GM12865 (cell line): Measurements from ENCODE around the gene NNMT.

ENCODE experiments used
- DNase-seq: peaks from one replicate; pipeline ENCODE4 v3.0.0; 2010; ENCODE audit warnings: low read depth
- H3K4me3 ChIP-seq: 2 replicates; pipeline ENCODE4 v1.5.1; 2011; ENCODE audit warnings: mild to moderate bottlenecking, low read depth, low read length, control low read depth
- TF ChIP-seq, protein P1 (sequence below): IDR thresholded peaks from 2 replicates; pipeline ENCODE4 v1.5.1; 2011; ENCODE audit warnings: low read length, control low read depth, low read depth, inconsistent platforms; ENCODE audit not compliant: insufficient read depth; ENCODE audit errors: missing control alignments

Gene NNMT

DNA sequence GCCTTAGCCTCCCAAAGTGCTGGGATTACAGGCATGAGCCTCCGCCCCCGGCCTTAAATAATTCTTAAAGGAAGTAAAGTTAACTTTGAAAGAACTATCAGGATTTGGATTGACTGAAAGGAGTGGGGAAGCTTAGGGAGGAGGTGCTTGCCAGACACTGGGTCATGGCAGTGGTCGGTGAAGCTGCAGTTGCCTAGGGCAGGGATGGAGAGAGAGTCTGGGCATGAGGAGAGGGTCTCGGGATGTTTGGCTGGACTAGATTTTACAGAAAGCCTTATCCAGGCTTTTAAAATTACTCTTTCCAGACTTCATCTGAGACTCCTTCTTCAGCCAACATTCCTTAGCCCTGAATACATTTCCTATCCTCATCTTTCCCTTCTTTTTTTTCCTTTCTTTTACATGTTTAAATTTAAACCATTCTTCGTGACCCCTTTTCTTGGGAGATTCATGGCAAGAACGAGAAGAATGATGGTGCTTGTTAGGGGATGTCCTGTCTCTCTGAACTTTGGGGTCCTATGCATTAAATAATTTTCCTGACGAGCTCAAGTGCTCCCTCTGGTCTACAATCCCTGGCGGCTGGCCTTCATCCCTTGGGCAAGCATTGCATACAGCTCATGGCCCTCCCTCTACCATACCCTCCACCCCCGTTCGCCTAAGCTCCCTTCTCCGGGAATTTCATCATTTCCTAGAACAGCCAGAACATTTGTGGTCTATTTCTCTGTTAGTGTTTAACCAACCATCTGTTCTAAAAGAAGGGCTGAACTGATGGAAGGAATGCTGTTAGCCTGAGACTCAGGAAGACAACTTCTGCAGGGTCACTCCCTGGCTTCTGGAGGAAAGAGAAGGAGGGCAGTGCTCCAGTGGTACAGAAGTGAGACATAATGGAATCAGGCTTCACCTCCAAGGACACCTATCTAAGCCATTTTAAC is at the start of gene NNMT:
NNMT (plus strand) TSS at position 724 of the 929 bp plus-strand sequence; CDS start at position 882, 158 bp downstream.
- no peak for DNase-seq
- TF ChIP-seq, protein P1, sequence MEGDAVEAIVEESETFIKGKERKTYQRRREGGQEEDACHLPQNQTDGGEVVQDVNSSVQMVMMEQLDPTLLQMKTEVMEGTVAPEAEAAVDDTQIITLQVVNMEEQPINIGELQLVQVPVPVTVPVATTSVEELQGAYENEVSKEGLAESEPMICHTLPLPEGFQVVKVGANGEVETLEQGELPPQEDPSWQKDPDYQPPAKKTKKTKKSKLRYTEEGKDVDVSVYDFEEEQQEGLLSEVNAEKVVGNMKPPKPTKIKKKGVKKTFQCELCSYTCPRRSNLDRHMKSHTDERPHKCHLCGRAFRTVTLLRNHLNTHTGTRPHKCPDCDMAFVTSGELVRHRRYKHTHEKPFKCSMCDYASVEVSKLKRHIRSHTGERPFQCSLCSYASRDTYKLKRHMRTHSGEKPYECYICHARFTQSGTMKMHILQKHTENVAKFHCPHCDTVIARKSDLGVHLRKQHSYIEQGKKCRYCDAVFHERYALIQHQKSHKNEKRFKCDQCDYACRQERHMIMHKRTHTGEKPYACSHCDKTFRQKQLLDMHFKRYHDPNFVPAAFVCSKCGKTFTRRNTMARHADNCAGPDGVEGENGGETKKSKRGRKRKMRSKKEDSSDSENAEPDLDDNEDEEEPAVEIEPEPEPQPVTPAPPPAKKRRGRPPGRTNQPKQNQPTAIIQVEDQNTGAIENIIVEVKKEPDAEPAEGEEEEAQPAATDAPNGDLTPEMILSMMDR, result no peak
- no peak within 1 kb of the TSS for H3K4me3 ChIP-seq

DNA sequence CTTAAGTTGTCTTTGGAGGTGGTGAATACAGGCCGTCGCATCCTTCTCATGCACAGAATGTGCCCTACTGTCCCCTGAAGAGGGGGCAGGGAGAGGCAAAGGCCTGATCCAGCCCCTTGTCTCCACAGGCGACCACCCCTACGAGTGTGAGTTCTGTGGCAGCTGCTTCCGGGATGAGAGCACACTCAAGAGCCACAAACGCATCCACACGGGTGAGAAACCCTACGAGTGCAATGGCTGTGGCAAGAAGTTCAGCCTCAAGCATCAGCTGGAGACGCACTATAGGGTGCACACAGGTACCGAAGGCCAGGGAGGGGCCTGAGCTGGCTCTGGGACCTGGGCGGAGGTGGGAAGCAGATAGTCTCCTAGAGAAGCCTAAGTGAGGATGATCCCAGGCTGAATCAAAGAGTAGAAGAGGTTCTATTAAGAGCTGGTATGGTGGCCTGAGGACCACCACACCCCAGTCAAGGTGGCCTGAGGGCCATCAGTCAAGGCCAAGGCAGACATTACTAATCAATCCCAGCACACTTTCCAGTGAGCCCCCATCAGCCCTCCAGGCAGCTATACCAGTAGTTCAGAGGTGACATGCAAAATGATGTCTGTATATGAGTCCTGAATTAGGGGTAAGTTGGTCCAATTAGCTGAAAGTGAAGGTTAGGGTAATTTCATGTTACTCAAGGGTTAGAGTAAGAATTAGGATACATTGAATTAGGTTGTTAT is 49.0 kb upstream of the NNMT start:
- TF ChIP-seq, protein P1, result no peak
- no peak overlapping the region for H3K4me3 ChIP-seq
- DNase-seq, result no peak

DNA sequence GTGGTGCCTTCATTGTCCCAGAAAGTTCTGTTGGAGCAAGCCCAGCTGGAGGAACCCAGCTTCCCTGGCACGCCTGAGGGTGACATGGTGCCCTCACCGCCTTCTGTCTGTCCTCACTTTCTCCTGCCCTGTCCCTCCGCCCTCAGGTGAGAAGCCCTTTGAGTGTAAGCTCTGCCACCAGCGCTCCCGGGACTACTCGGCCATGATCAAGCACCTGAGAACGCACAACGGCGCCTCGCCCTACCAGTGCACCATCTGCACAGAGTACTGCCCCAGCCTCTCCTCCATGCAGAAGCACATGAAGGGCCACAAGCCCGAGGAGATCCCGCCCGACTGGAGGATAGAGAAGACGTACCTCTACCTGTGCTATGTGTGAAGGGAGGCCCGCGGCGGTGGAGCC is 46.0 kb upstream of the NNMT start:
- DNase-seq, result no peak
- TF ChIP-seq, protein P1, result no peak
- no peak overlapping the region for H3K4me3 ChIP-seq

DNA sequence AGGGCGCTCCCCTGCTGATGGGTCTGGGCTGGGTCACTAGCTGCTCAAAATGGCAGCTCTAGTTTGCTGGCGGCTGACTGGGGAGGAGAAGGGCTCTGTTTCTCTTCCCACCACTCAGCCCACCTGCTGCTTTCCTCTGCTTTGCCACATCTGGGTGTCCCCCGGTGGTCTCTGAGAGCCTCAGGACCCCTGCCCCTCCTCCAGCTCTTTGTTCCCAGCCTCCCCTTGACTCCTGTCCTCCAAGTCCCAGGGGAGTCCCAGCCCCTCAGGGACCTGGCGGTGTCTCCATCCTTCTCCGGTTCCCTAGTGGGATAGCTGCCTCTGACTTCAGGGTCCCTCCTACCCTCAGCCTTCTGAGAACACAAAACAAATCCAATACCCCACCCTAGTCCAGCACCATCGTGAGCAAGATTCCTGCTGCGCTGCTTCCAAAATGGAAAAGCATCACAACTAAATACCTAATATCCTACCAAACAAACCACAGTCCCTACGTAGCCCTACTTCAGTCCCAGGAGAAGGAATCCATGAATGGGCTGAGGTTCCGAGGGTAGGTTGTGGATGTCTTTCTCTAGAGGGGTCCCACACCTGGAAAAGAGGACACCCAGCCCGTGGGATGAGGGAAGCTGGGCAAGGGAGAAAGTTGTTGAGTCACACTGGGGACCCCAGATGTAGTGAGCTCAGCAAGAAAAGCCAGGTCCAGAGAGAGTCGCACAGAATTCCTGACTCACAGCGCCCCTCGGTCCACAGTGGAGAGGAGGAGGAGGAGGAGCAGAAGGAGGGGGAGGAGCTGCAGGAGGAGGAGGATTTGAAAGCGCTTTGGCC is 45.0 kb upstream of the NNMT start:
- no peak overlapping the region for H3K4me3 ChIP-seq
- DNase-seq, result no peak

DNA sequence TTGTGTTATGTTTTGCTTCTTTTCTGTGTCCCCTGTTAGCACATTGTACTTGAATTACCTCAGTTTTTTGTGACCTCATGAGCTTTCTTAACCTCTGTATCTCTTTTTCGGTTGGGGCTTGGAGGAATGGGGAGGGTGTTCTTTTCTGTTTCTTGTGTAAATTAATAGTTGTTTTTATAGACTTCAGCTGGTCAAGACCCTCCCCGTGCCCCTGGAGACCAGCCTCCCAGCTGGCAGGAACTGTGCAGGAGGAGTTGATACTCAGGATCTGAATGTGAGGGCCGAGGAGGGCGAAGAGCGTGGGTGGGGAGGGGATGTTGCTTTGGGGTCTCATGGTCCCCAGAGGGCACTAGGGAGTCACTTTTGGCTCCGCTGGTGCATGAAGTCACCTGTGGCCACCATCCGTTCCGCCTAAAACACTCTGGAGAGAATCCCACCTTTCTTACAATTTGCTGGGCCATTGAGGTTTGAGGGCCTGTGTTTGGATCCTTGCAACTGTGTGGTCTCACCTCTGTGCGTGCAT is 44.3 kb upstream of the NNMT start:
- H3K4me3 ChIP-seq, result no peak overlapping the region
- TF ChIP-seq, protein P1, result no peak
- no peak for DNase-seq

More for the DNA sequence above, 45.0 kb upstream of the NNMT start:
- TF ChIP-seq, protein P1, result no peak

DNA sequence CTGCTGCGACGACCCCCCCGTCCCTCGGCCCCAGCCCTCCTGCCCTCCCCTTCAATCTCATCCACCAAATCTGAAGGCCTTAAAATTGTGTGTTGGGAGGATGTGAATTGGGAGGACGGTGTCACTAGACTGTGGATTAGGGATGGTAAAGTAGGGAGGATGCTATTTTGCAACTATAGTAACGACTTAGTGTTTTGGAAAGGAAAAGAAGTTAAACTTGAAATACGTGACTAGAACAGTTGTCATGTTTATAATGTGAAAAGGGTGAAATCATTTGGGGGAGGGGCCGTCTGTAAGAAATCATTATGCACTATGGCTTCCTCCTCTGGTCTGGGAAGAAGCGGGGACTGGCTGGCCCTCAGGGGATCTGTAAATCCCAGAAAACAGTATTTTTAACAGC is 43.4 kb upstream of the NNMT start:
- TF ChIP-seq, protein P1, result no peak

More for the DNA sequence above, 43.4 kb upstream of the NNMT start:
- no peak for DNase-seq
- H3K4me3 ChIP-seq, result no peak overlapping the region
